ENCODE data around the gene LMAN2.
"Not testable (repeated sequence)": the region's sequence is repeated elsewhere in the genome, so short reads cannot be mapped to it uniquely, and the experiment has no call there.

The LMAN2 gene

DNA sequence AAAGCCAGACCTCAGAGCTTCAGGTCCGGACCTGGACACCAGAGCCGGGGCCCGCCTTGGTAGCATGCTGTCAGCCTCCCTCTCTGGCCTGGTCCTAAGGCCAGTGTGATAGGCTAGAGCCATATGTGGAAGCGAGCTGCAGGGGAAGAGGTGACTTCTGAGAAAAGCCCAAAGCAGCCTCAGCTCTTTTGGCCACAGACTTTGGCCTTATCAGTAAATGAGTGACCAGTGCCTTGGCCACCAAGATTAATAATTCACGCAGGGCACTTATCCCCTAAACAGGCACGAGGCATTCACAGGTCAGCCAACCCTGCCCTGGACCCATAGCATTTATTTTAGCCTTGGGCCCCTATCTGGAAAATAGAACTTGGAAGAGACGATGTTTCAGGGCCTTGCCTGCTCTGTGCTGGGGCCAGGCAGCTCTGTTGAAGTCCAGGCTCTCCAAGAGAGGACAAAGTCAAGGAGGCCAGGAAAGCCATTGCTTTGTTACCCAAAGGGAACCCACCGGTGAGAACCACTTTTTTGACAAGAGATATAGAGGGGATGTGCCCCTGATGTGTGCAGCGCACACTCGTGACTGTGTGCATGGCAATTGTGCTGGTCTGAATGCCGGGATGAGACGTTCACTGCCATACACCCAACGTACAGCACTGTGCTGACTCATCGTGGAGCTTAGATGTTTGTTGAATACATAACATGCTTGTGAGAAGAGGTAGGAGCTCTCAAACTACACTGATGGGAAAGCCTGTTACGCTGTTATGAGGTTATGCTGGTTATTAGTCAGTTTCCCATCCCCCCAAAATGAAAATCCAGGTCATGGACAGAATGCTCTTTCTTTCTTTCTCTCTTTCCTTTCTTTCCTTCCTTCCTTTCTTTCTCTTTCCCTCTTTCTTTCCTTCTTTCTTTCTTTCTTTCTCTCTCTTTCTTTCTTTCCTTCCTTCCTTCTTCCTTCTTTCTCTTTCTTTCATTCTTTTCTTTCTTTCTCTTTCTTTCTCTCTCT lies 27.7 kb upstream of the LMAN2 start:
- DNase-seq (ENCODE audit: low spot score) = no peak

DNA sequence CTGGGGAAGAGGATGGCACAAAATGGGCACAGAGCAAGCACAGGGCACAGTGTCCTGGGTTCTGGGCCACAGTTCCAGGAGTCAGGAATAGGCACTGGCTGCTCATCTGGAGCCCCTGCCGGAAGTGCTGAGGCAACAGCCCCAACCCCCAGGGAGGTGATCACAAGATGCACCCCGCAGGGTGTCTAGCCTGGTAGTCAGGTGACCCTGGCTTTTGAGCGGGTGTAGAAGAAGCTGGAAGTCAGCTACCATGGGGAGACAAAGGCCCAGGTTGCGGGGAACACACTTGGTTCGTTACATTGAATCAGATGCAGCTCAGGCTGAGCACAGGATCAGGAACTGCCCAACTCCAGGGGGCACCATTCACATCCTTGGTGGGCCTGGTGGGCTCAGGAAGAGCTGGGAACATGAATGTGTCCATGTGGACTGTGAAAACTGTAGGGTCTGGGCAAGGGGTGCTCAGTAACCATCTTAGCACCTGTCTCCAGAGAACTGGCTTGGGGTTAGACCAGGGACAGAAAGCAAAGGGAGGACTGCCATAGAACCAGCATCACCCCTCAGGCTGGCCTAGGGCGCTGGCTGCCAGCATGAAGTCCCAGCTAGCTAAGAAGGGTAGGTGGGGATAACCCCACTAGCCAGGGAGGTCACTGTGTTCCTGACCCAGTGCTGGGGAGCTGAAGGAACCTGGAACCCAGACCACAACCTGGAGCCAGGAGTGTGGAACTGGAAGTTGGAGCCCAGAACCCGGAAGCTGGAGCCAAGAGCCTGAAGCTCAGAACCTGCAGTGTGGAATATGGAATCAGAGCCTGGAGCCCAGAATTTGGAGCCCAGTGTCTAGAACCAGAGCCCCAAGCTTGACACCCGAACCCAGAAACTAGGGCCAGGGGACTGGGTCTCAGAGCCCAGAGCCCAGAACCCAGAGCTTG lies 26.6 kb upstream of the LMAN2 start:
- DNase-seq (ENCODE audit: low spot score) = no peak

DNA sequence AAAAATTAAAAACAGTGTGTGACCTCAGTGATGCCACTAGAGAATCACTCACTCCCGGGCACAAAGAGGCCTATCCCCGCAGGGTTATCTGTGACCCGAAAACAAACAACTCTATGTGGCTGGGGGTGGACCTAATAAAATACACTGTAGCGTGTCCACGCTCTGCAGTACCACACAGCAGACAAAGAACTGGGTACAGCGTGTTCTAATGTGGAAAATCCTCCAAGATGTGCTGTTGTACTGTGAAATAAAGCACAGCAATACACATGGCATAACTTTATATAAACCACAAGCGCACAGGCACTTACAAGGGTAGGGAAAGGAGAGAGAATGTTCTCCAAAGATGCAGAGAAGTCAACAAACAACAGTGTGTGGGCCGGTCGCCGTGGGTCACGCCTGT lies 24.6 kb upstream of the LMAN2 start:
- no peak for DNase-seq (ENCODE audit: low spot score)

DNA sequence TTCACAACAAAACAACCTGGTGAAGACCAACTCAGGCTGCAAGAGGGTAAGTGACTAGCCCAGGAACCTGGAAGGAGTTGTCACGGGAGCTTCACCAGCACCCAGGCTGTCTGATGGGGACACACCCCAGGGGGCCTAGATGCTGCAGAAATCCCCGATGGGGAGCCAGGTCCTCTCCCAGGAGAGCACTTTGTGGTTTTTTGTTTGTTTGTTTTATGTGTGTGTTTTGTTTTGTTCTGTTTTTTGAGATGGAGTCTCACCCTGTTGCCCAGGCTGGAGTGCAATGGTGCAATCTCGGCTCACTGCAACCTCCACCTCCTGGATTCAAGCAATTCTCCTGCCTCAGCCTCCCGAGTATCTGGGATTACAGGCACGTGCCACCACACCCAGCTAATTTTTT lies 24.0 kb upstream of the LMAN2 start:
- DNase-seq (ENCODE audit: low spot score) = not testable (repeated sequence)

DNA sequence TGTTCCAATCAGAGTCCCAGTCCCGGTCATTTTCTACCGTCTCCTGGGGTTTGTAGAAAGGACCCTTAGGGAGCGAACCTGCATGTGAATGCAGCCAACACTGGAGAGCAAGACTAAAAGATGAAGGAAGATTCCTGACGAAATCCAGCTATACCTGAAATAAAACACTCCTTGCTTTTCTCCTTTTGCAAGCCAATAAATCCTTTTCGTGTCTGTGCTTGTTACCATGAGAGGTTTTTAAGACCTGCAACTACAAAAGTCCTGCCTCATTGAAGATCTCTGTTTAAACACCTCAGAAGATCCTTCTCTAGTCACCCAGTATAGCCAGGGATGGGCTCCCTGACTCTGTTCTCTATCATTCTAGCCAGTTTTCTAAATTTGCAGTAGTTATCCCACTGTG lies 22.7 kb upstream of the LMAN2 start:
- no peak for DNase-seq (ENCODE audit: low spot score)

DNA sequence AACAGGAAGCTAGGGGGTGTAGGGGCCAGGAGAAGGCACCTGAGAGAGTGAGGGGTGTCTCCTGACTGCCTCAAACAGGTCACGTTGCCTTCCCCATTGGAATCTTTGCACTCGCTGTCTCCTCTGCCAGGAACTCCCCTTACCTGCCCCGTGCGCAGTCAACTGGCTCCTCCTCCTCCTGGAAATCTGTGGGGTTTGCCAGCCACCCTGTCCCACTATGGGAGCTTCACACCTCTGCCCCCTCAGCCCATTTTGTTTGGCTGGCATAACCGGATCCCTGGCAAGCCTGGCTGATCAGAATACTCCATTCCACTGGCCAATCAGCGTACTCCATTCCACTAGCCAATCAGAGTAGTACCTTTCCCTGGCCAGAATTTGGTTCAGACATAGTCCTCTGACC lies 22.3 kb upstream of the LMAN2 start:
- no peak for DNase-seq (ENCODE audit: low spot score)

DNA sequence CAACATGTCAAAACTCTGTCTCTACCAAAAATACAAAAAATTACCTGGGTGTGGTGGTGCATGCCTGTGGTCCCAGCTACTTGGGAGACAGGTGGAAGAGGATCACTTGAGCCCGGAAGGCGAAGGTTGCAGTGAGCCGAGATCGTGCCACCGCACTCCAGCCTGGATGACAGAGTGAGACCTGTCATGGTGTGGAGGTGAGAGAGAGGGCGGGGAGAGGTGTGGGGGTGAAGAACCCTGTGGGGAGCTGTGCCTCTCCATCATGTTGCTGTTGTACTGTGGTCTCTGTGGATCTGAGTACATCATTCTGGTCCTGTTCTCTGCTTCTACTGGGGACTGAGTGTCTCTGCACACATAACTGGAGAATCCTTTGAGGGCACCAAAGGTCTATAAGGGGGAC lies 21.4 kb upstream of the LMAN2 start:
- DNase-seq (ENCODE audit: low spot score) = no peak

DNA sequence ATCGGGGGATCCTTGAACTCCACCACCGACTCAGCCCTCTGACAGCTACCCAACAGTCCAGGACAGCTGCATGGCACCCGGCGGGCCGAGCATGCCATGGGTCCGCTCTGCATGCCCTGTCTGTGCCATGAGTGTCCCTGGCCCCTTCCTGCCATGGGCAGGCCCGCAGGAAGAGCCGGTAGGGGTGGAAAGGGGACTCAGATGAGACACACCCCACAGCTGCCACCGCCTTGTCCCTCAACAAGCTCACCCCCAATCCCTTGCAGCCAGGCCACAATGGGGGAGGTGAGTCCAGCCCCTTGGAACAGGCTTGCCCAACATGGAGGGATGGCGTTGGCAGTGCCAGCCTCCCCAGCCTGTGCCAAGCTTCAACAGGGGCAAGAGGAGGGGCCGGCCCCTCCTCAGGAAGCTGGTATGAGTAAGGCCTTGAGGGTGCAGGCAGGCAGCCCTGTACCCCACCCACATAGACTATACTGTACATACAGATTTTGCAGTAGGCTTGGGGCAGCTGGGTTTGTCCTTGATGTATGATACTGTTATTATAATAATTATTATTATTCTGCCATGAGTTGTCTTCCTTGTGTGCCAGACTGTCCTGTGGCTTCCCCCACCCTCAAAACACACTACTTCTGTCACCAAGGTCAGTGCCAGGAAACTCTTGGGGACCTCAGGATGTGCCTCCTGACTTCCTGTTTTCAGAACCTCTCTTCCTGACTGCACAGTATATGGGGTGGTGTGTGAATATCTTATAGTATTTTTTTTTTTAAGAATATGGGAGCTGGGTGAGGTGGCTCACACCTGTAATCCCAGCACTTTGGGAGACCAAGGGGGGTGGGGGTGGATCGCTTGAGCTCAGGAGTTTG lies 20.8 kb upstream of the LMAN2 start:
- DNase-seq (ENCODE audit: low spot score) = no peak

DNA sequence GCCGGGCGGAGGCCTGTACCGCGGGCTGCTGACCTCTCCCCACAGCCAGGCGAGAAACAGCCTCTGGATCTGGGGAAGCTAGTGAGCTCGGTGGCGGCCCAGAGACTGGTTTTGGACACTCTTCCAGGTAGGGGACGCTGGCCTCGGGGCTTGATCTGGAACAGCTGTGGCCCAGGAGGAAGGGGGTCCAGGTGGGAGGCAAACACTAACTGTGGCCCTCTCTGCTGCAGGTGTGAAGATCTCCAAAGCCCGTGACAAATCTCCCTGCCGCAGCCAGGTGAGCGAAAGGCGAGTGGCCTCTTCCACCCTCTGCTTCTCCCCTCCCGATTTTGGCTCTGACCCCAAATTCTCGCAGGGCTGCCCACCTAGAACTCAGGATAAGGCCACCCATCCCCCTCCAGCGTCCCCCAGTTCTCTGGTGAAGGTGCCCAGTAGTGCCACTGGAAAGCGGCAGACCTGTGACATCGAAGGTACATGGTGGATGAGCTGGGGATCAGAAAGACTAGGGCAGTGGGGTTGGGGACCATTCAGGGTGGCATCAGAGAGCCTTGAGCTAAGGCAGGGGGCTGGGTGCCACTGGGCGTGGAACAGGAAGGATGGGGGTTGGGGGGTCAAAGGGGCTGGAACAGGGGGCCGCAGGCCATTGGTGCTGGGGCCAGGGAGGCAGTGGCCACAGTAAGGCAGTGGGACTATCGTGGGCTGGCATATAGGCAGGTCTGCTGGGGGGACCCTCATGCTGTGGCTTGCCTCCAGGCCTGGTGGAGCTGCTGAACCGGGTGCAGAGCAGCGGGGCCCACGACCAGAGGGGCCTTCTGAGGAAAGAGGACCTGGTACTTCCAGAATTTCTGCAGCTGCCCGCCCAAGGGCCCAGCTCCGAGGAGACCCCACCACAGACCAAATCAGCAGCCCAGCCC lies 19.9 kb upstream of the LMAN2 start:
- DNase-seq (ENCODE audit: low spot score) = no peak

DNA sequence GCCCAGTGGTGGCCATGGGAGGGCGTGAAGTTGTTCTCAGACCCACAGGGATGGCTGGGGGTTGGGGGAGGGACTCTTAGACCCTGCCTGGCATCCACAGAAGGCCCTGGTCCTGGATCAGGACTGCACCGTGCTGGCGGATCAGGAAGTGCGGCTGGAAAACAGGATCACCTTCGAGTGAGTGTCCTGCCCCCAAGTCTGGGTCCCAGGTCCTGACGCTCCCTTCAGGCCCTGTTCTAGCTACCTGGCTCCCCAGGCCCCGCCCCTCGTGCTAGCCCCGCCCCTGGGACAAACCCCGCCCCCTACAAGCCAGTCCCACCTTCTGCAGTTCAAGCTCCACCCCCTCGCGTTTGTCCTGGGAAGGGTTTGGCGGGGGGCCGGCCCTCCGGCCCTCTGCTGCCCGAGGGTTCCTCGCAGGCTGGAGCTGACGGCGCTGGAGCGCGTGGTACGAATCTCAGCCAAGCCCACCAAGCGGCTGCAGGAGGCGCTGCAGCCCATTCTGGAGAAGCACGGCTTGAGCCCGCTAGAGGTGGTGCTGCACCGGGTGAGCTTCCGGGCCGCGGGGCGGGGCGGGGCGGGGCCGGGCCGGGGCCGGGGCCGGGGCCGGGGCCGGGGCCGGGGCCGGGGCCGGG lies 19.1 kb upstream of the LMAN2 start:
- peak; percentile 73 for DNase-seq (ENCODE audit: low spot score)

DNA sequence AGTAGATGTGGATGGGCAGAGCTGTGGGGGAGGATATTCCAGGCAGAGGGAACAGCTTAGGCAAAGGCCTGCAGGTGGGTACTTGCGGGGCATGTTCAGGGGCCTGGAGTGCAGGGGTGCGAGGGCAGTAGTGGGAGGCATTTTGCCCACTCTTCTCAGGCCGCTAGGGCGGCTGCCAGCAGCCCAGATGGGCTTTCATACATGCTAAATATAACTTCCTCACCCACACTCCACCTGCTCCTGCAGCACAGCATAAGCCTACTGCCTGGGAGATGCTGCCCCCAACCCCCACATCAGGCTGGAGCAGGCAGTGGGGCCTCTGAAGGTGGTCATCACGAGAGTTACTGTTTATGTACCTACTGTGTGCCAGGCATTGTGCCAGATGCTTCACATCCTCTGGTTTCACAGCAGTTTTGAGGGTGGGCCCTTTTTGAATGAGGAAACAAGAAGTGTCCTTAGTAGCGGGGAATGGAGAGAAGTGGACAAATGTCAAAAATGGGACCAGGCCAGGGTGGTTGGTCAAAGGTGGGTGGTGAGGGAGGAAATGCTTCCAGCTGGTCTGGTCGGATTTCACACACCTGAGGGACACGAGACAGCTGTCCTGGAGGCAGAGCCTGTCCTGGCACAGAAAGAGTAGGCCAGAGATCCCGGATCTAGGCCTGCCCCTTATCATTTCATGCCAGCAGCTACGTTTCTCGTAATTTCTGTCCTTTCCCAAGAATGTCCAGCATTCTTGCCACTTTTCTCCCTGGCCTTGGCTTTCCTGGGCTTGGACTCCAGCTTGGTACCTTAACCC lies 18.4 kb upstream of the LMAN2 start:
- no peak for DNase-seq (ENCODE audit: low spot score)

DNA sequence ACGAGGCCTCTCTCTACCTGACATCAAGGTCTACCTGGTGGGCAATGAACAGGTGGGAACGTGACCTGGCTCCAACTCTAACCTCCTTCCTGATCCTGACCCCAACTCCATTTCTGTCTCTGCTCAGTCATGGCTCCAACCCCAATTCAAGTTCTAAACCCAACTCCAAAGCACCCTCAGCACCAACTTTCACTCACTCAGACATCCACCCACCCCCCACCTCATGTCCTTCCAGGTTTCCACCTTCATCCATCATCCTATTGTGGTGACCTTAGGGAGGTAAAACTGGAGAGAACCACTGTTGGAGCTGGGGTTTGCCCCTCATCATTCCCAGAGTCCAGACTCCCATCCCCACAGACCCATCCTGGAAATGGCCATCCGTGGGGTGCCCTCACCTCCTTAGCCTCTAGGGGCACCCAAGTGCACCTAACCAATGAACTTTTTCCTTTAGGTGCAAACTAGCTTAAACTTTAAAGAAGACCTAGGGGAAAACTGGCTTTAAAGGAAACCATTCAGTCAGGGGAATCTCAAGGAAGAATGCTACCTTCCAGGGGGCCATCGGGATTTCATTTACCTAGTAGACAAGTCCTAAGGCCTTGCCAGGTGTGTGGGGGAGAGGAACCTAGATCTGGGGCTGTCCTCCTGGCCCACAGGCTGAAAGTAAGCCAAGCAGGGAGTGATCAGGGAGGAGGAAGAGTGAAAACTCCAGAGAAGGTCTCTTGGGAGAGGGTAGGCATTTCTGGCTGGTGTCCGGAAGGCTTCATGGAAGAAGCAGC lies 17.6 kb upstream of the LMAN2 start:
- no peak for DNase-seq (ENCODE audit: low spot score)

DNA sequence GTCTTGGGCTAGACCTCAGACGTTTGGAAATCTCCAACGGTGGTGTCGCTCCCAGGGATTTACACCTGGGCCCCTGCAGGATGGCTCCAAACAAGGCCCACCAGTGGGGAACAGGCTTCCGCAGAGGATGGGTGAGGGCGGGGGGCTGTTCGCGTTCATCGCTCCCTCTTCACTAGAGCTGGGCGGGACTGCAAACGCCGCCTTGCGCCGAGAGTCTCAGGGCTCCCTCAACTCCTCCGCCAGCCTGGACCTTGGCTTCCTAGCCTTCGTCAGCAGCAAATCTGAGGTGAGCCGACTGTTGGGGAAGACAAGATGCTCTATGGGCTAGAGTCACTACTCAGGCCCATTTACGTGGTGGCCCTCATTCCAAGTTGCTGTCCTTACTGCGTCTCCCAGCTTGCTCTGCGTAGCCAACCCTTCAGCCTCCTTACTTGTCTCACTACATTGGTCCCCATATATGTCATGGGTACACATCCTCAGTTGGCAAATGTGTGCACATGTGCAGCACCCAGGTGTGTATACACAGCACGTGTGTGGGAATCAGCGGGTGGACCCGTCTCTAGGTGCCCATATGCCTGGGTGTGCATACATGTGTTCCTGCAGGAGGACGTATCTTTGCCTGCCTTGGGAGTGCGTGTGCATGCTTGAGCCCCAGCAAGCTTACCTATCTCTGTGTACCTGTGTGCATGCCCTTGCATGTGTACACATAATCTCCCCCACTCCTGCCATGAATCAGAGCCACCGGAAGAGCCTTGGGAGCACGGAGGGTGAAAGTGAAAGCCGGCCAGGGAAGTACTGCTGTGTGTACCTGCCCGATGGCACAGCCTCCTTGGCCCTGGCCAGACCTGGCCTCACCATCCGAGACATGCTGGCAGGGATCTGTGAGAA lies 16.8 kb upstream of the LMAN2 start:
- DNase-seq (ENCODE audit: low spot score) = no peak

DNA sequence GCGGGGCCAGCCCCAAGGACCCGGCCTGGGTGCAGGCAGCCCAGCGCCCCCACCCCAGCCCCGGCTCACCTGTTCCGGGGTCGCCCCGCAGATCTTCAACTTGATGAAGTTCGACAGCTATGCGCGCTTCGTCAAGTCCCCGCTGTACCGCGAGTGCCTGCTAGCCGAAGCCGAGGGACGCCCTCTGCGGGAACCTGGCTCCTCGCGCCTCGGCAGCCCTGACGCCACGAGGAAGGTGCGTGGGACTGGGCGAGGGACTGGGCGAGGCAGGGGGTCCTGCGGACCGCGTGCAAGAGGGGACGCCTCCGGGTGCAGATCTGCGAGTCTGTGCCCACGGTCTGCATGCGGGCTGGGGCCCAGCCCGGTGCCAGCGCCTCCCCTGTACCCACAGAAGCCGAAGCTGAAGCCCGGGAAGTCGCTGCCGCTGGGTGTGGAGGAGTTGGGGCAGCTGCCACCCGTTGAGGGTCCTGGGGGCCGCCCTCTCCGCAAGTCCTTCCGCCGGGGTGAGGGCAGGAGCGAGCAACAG lies 15.9 kb upstream of the LMAN2 start:
- no peak for DNase-seq (ENCODE audit: low spot score)

DNA sequence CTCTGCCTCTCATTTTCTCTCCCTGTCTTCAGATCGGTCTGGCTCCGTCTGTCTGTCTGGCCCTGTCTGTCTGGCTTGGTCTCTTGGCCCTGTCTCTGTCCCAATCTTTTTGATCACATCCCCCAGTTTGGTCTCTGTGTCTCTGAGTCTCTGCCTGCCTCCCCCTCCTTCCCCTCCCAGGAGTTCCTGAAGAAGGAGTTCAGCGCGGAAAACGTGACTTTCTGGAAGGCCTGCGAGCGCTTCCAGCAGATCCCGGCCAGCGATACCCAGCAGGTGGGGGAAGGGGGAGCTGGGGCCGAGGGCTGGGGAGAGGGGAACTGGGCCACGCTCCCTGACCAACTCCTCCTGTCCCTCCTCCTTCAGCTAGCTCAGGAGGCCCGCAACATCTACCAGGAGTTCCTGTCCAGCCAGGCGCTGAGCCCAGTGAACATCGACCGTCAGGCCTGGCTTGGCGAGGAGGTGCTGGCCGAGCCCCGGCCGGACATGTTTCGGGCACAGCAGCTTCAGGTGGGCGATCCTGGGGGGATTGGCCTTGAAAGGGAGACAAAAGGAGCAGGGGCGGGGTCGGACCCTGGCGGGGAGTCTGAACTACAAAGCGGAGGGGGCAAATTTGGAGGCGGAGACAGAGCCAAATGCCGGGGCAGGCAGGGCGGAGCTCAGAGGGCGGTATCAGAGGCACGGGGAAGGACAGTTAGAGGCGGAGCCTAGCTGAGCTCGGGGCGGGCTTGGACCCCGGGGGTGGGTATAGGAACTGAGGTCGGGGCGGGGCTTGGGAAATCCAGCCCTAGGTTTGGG lies 15.3 kb upstream of the LMAN2 start:
- DNase-seq (ENCODE audit: low spot score) = peak; percentile 93

Measured in SK-N-DZ (cell line).